ENCODE results near the gene FGF1.

Gene FGF1

DNA sequence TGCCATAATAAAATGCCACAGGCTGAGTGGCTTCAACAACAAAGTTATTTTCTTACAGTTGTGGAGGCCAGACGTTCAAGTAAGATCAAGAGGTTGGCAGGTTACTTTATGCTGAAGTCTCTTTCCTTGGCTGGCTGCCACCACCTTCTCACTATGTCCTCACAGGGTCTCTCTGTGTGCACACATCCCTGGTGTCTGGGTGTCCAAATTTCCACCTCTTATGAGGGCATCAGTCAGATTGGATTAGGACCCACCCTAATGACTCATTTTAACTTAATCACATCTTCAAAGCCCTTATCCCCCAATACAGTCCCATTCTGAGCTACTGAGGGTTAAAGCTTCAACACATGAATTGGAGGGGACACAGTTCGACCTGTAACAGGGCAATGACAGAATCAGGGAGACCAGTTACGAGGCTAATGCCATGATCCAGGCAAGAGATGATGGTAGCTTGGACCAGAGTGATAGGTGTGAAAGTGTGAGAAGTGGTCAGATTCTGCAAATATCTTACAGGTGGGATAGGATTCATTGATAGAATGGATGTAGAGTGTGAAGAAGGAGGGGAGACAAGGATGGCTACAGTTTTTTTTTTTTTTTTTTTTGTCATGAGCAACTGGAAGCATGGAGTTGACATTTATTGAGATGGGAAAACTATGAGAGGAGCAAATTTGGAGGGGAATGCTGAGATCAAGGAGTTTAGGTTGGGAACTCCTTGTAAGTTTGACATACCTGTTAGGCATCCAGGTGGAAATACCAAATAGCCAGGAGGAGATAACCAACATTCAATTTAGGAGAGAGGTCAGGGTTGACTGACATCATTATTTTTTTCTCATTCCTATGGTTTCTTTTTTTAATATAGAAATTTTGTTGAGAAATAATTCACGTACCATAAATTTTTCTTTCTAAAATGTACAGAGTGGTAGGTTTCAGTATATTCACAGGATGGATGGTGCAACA, 39.6 kb upstream of the FGF1 start:
- Histone ChIP-seq H3K4me1 (ENCODE audit: insufficient read depth, low read length, poor library complexity, severe bottlenecking) (peaks cover 22% of the 10 kb centered on the region), H3K4me2 (ENCODE audit: low read depth, low read length, poor library complexity, severe bottlenecking) (no peak overlapping the region), H3F3A (ENCODE audit: low read depth) (no peaks in the 10 kb centered on the region), H3K79me2 (ENCODE audit: insufficient read depth, low read length) (no peaks in the 10 kb centered on the region), H3K9me3 (ENCODE audit: insufficient read depth, low read depth, low read length) (no peaks in the 10 kb centered on the region), H3K9ac (ENCODE audit: low read depth, low read length, poor library complexity, severe bottlenecking) (no peak overlapping the region), H3K36me3 (ENCODE audit: insufficient read depth, low read length) (no peaks in the 10 kb centered on the region), H4K20me1 (ENCODE audit: insufficient read depth, low read length, poor library complexity, severe bottlenecking) (no peaks in the 10 kb centered on the region), H3K27me3 (ENCODE audit: insufficient read depth, low read length, poor library complexity, severe bottlenecking) (no peaks in the 10 kb centered on the region), H2AFZ (ENCODE audit: low read length) (no peak overlapping the region), H3K9me2 (replicated peaks; ENCODE audit: low read depth, low read length) (no peaks in the 10 kb centered on the region), H3K4me3 (ENCODE audit: low read length, poor library complexity, severe bottlenecking) (no peak overlapping the region)
- no peak for TF ChIP-seq EZH2phosphoT487 (IDR thresholded peaks at IDR 0.05; ENCODE audit: borderline replicate concordance)

GRCh38 chr5:142724821-142725220, 38.9 kb upstream of the FGF1 start:
- no peaks in the 10 kb centered on the region for H3K27me3 ChIP-seq (ENCODE audit: insufficient read depth, low read length, poor library complexity, severe bottlenecking)
- no peaks in the 10 kb centered on the region for H3K79me2 ChIP-seq (ENCODE audit: insufficient read depth, low read length)
- H3K9ac ChIP-seq (ENCODE audit: low read depth, low read length, poor library complexity, severe bottlenecking): no peak overlapping the region
- no peaks in the 10 kb centered on the region for H4K20me1 ChIP-seq (ENCODE audit: insufficient read depth, low read length, poor library complexity, severe bottlenecking)
- no peaks in the 10 kb centered on the region for H3K9me3 ChIP-seq (ENCODE audit: insufficient read depth, low read depth, low read length)
- no peak overlapping the region for H3K4me3 ChIP-seq (ENCODE audit: low read length, poor library complexity, severe bottlenecking)
- no peaks in the 10 kb centered on the region for H3K9me2 ChIP-seq (replicated peaks; ENCODE audit: low read depth, low read length)
- no peak overlapping the region for H2AFZ ChIP-seq (ENCODE audit: low read length)
- H3K36me3 ChIP-seq (ENCODE audit: insufficient read depth, low read length): no peaks in the 10 kb centered on the region
- no peak overlapping the region for H3K4me2 ChIP-seq (ENCODE audit: low read depth, low read length, poor library complexity, severe bottlenecking)
- no peaks in the 10 kb centered on the region for H3F3A ChIP-seq (ENCODE audit: low read depth)
- TF ChIP-seq EZH2phosphoT487 (IDR thresholded peaks at IDR 0.05; ENCODE audit: borderline replicate concordance): no peak
- TF ChIP-seq CTCF (conservative IDR thresholded peaks at IDR 0.05; ENCODE audit: low read length): no peak
- H3K4me1 ChIP-seq (ENCODE audit: insufficient read depth, low read length, poor library complexity, severe bottlenecking): peaks cover 22% of the 10 kb centered on the region

- TF ChIP-seq CTCF (conservative IDR thresholded peaks at IDR 0.05; ENCODE audit: low read length) (no peak), EZH2phosphoT487 (IDR thresholded peaks at IDR 0.05; ENCODE audit: borderline replicate concordance) (no peak)
- Histone ChIP-seq H4K20me1 (ENCODE audit: insufficient read depth, low read length, poor library complexity, severe bottlenecking) (no peaks in the 10 kb centered on the region), H3K4me3 (ENCODE audit: low read length, poor library complexity, severe bottlenecking) (no peak overlapping the region), H3K4me1 (ENCODE audit: insufficient read depth, low read length, poor library complexity, severe bottlenecking) (peaks cover 10% of the 10 kb centered on the region), H3K9me3 (ENCODE audit: insufficient read depth, low read depth, low read length) (no peaks in the 10 kb centered on the region), H3K36me3 (ENCODE audit: insufficient read depth, low read length) (no peaks in the 10 kb centered on the region), H3K9me2 (replicated peaks; ENCODE audit: low read depth, low read length) (no peaks in the 10 kb centered on the region), H3K79me2 (ENCODE audit: insufficient read depth, low read length) (no peaks in the 10 kb centered on the region), H3K4me2 (ENCODE audit: low read depth, low read length, poor library complexity, severe bottlenecking) (no peak overlapping the region), H3K27me3 (ENCODE audit: insufficient read depth, low read length, poor library complexity, severe bottlenecking) (no peaks in the 10 kb centered on the region), H2AFZ (ENCODE audit: low read length) (no peak overlapping the region), H3K9ac (ENCODE audit: low read depth, low read length, poor library complexity, severe bottlenecking) (no peak overlapping the region), H3F3A (ENCODE audit: low read depth) (no peaks in the 10 kb centered on the region)
Observed at GRCh38 chr5:142722896-142723295, 37.0 kb upstream of the FGF1 start.

Data from Loucy (cell line).